HT1080 (cell line): ENCODE results near the gene ELFN1. TPM values are rescaled to one million over a fixed set of nuclear protein-coding genes. Genes with fewer than 3 reads are reported as not detected.
"Not testable (repeated sequence)": the region's sequence is repeated elsewhere in the genome, so short reads cannot be mapped to it uniquely, and the experiment has no call there.

Experiments
- DNase-seq: peaks from one replicate; pipeline ENCODE4 v3.0.0-alpha.2; 2015; ENCODE audit warnings: low read depth
- total RNA-seq: library from RNA; depleted of rRNA; stranded (reverse); fragments of >200 nt; shearing (Covaris generic); gene quantifications from 2 replicates; pipeline ENCODE4 v1.2.3, GENCODE V29; 2014

ELFN1 gene
- total RNA-seq, 1 experiment from 2014 or later = 11.1 TPM

DNA sequence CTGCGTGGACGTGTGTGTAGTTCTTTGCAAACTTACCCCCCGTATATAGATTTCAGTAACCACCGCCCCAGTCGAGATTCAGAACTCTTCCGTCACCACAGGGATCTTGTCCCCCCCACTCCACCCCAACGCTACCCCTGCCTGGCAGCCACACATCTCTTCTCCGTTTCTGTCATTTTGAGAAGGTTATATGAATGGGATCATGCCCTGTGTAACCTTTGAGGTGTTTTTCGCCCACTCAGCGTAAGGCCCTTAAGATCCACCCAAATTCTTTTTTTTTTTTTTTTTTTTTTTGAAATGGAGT, 83.4 kb downstream of the ELFN1 start:
- DNase-seq = no peak

GRCh38 chr7:1754345-1754908, 84.3 kb downstream of the ELFN1 start:
- DNase-seq = no peak

DNA sequence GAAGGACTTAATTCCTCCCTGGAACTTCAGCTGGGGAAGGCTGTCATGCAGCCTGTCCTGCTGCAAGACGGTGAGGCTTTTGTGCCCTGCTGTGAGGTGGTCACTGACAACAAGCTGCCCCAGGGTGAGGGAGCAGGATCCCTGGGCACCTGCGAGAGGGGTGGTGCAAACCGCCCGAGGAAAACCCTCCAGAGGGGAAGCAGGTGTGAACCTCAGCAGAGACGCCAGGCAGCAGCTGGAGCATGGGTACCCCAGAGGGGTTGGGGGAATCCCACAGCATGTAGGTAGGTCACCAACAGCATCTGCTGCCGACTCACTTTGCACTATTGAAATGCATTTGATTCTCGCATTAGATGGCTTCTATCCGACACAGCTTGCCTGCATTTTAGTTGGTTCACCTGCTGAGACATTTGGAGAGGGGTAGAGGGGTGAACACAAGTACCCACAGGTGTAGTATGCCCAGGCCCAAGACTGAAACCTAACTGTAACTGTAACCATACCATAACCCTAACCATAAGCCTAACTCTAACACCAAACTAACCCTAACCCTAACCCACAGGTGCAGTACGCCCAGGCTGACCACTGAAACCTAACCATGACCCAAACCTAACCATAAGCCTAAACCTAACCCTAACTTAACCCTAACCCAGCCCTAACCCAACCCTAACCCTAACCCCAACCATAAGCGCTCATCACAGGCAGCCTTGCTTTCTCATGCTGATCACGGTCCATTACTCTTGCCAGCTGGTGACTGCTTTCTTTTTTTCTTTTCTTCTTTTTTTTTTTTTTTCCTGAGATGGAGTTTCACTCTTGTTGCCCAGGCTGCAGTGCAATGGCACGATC, 85.9 kb downstream of the ELFN1 start:
- DNase-seq = no peak

GRCh38 chr7:1757601-1758000, 87.5 kb downstream of the ELFN1 start:
- no peak for DNase-seq

- DNase-seq = peak; percentile 32
Measured at GRCh38 chr7:1758028-1758858, 88.2 kb downstream of the ELFN1 start.

GRCh38 chr7:1758859-1759521, 88.9 kb downstream of the ELFN1 start:
- DNase-seq = no peak

GRCh38 chr7:1761097-1761496, 91.0 kb downstream of the ELFN1 start:
- DNase-seq = no peak

GRCh38 chr7:1761774-1762173, 91.7 kb downstream of the ELFN1 start:
- no peak for DNase-seq

GRCh38 chr7:1762238-1762945, 92.3 kb downstream of the ELFN1 start:
- DNase-seq = no peak

DNA sequence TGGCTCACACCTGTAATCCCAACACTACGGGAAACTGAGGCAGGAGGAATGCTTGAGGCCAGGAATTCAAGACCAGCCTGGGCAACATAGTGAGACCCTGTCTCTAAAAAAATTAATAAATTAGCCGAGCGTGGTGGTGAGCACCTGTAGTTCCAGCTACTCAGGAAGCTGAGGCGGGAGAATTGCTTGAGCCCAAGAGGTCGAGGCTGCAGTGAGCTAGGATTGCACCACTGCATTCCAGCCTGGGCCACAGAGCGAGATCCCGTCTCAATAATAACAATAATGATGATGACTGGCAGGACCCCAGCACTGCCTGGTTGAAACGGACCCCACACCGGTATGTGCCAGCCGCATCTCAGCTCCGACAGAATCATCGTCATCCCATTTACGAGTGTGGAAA, 93.0 kb downstream of the ELFN1 start:
- DNase-seq = no peak

GRCh38 chr7:1763911-1764310, 93.8 kb downstream of the ELFN1 start:
- DNase-seq = not testable (repeated sequence)

DNA sequence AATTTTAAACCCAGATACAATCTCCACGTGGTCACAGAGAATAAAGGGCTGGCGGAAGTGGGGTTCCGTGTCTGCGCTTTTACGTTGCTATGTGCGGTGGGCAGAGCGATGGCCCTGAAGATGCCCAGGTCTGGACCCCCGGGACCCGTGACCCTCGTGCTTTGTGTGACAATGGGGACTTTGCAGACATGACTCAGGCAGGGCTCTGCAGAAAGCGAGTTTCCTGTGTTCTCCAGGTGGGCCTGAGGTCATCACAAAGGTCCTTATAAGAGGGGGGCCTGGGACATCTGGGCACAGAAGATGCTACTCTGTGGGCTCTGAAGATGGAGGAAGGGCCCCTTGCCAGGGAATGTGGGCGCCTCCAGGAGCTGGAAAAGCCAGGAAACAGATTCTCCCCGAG, 95.3 kb downstream of the ELFN1 start:
- DNase-seq = no peak

- no peak for DNase-seq
Measured at GRCh38 chr7:1767524-1767923, 97.4 kb downstream of the ELFN1 start.

- DNase-seq = no peak
Measured at GRCh38 chr7:1768832-1769231, 98.8 kb downstream of the ELFN1 start.

GRCh38 chr7:1769286-1770200, 99.5 kb downstream of the ELFN1 start:
- no peak for DNase-seq

DNA sequence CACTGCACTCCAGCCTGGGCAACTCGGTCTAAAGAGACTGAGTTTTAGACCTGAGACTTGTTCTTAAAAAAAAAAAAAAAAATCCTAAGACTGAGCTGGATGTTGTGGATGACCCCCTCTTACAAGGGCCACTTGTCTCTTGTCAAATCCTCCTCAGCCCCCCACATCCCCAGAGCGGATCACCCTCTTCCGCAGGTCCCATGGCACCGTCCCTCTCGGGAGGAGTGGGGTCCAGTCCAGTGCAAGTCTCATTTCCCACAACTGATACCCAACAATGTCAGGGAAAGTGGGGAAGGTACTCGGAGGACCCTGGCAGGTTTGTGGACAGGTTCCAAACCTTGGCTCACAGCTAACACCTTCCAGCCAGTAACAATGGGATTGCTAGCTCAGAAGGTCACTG, 100.3 kb downstream of the ELFN1 start:
- no peak for DNase-seq

- DNase-seq = no peak
Measured at GRCh38 chr7:1775389-1775788, 105.3 kb downstream of the ELFN1 start.

GRCh38 chr7:1777122-1777521, 107.0 kb downstream of the ELFN1 start:
- DNase-seq = no peak

GRCh38 chr7:1779445-1779844, 109.4 kb downstream of the ELFN1 start:
- DNase-seq = no peak

GRCh38 chr7:1781369-1781768, 111.3 kb downstream of the ELFN1 start:
- no peak for DNase-seq
